B cell (primary cell): Measurements from ENCODE around the gene AGAP1.

ENCODE experiments used
- CTCF ChIP-seq: fragments of 200-600 bp; IDR thresholded peaks from one replicate; pipeline ENCODE4 v1.8.0; 2022; ENCODE audit warnings: antibody characterized with exemption, mild to moderate bottlenecking
- EZH2 ChIP-seq: IDR thresholded peaks from 2 replicates; pipeline ENCODE4 v1.6.1; 2012; ENCODE audit warnings: borderline replicate concordance, low read depth, mild to moderate bottlenecking, moderate library complexity, low read length; ENCODE audit not compliant: insufficient read depth, poor library complexity, severe bottlenecking

- TF ChIP-seq CTCF (no peak), EZH2 (no peak)
These were observed 59.9 kb downstream of the AGAP1 start for GRCh38 chr2:235553696-235554100.
